NCI-H526 treated with DMSO at 0.1 percent for 48 hours (cell line): ENCODE results near the gene ATP10B.
"Not testable (repeated sequence)": the region's sequence is repeated elsewhere in the genome, so short reads cannot be mapped to it uniquely, and the experiment has no call there.

Source experiments
- DNase-seq: peaks from one replicate; lab custom pipeline; 2025; lab: John Stamatoyannopoulos, UW

The ATP10B gene

DNA sequence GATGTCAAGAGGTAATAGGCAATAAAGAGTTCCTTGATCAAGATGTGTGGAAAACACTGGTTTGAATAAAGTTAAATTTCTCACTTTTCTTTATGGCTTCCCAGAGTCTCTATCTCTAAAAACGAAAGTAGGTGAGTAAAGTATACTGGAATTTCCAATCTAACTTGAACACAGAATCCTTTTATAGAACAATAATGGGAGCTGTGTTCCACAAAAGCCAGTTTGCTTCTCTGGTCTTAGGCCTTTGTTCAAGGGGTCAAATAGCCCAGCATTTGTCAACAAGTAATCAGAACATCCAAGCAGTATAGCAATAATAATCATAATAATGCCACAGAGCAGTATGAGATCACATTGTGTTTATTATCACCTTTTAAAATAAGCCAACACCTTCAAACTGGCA lies 20.2 kb downstream of the ATP10B start:
- DNase-seq = no peak

DNA sequence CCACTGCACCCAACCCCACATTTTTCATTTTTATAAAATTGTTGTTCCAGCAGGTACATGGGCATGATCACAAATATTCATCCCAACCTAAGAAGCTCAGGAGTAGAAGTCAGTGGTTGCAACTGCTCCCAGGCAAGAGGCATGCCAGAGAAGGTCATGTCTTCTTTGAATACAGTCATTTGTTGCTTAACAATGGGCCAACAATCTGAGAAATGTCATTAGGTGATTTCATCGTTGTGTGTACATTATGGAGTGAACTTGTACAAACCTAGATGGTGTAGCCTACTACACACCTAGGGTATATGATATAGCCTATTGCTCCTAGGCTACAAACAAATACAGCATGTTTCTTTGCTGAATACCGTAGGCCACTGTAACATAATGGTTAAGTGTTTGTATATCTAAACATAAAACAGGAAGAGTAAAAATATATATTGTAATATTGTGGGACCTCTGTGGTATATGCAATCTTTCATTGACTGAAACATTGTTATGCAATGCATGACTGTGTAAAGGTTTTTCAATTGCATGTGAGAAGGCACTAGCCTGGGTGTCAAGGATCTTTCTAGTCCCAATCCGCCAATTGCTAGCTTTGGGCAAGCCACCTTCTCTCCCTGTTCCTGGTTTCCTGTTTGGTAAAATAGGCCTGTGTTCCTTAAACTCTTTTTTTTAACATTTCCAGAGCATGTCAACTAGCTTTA lies 27.6 kb downstream of the ATP10B start:
- no peak for DNase-seq

DNA sequence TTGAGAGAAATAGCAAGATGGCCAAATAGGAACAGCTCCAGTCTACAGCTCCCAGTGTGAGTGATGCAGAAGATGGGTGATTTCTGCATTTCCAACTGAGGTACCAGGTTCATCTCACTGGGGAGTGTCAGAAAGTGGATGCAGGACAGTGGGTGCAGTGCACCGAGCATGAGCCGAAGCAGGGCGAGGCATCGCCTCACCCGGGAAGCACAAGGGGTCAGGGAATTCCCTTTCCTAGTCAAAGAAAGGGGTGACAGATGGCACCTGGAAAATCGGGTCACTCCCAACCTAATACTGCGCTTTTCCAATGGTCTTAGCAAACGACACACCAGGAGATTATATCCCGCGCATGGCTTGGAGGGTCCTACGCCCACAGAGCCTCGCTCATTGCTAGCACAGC lies 39.0 kb downstream of the ATP10B start:
- DNase-seq = not testable (repeated sequence)

DNA sequence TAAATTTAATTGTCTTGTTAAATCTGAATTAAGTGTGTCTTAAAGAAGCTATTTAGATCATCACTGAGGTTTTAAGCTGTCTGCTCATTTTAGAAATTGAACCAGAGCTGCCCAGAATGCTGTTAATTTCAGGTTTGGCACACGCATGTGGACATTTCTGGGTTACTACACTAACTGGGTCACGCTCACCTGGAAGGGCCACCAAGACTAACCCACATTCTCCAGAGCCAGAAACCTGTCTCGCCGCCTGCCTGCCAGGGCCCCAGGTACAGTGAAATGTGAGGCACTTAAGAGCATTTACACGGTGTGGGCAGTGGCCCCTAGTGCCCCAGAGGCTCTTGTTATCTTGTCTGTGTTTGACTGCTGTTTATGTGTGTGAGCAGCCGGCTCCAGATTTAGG lies 46.6 kb downstream of the ATP10B start:
- DNase-seq = no peak

DNA sequence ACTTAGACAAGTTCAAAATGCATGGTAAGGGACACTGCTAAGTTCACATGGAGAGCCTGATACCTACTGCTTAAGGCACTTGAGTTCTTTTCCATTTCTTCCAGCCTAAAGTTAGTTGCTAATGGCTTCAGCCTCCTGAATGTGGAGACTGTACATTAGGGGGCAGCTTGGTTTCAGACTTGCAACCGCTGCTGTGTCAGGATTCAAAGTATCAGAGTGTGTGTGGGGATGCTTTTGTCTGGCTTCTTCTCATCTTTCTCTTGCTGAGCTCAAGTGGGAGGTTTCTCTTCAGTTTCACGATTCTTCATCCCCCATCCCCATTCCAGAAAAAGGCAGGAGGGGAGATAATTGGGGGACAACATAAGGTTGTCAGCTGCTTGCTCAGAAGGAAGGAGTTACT lies 49.4 kb downstream of the ATP10B start:
- no peak for DNase-seq

DNA sequence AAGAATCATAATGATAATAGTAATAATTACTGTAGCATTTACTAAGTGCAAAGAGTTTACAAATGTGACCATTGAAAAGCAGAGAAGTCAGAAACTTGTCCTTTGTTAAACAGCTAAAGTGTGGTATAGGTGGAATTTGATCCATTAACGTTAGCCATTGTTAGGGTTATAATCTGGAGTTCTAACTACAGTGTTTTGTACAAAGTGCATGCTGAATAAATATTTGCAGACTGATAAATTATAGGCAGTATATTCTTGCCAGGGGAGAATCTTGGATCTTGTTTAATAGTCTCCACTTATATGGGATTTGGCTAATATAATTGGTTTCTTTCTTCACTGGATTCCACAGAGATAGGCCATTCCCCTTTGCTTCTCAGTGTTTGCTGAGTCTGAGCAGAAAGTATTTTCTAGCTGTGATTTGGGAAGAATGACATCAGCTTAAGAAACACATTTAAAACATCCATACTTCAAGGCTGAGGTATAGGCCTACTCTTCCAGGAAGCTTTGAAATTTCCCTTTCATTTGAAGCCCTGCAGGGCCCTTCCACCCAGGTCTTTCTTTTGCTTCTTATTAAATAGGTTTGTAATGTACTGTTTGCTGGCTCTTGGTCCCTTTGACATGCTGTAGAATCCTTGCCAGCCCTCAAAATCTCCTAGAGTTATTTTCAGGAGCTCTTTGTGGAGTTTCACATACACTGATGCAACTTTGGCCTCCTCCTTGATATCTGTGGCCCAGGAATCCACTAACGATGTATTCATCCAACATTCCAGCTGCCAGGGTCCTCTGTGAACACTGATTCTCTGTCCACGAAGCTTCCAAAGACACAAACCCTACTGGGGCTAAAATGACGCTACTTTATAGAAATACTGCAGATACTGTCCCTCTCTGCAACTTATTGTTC lies 51.4 kb downstream of the ATP10B start:
- DNase-seq = no peak

DNA sequence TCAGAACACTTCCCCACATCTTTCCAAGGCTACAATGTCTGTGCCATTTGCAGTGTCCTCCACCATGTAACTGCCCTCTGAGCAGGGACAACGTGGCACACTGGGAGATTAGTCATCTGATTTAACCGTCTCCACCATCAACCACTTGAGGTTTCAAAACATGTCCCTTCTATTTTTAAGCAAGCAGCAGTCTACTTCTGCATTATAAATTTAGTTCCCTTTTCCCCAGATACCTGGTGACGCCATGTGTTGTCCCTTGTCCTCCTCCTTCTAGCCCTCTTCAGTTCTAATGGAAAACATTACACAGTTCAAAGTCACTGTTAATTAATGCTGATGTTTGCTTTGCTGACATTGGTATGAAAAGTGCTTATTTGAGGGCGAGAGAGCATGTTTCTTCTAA lies 52.8 kb downstream of the ATP10B start:
- DNase-seq = no peak

DNA sequence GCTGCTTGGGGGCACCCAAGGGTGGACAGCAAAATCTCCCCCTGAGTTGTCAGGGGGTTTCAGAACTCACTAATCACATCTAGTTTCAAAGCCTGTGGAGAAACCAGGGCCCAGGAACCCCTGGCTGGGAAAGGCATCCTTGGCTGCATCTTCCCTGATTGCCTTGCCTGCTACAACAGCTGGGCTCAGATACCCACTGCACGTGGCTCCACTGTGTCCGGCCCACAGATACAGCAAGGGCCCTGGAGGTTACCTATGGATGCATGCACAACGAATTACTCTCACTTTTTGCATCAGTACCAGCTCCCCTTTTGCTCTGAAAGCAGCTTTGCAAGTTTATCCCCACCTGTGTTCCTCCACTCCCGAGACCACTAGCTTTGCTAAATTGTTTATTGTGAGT lies 55.0 kb downstream of the ATP10B start:
- no peak for DNase-seq

DNA sequence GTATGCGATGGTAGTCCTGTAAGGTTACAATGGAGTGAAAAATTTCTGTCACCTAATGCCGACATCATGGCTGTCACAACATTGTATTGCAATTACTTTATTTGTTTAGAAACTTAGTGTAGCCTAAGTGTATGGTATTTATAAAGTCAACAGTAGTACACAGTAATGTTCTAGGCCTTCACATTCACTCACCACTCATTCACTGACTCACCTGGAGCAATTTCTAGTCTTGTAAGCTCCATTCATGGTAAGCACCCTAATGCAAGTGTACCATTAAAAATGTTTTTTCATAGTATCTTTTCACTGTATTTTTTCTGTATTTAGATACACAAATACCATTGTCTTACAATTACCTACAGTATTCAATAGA lies 58.5 kb downstream of the ATP10B start:
- no peak for DNase-seq

DNA sequence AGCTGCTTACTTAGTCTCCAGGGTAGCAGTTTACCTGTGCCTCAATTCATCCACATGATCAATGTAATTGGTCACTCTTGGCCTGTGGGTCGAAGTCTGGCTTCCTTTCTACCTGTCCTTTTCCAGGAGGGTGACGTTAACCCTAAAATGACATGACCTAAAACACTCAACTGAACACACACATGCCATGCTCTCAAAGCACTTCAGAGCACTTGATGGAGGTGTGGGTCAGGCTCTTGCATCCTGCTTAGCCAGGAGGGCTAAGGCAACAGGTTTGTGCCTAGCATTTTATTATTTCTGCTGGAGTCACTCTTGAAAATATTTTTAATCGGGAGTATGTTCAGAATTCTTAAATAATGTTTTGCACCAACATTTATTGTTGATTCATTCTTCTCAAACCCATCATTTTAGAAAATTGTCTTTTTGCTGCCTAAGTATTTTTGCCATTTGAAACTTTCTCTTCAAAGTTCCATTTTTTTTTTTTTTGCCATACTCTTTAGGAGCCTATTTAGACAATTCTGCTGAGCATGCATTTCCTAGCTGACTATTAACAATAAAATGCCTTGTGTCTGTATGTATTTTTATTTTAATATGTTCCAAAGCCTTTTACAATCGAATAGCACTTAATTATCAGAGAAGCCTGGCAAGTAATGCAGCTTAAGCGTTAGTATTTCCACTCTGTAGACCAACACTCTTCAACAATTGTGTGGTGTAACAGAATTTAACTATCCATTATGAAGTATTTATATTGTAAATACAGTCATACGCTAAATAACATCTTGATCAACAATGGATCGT lies 59.1 kb downstream of the ATP10B start:
- no peak for DNase-seq

DNA sequence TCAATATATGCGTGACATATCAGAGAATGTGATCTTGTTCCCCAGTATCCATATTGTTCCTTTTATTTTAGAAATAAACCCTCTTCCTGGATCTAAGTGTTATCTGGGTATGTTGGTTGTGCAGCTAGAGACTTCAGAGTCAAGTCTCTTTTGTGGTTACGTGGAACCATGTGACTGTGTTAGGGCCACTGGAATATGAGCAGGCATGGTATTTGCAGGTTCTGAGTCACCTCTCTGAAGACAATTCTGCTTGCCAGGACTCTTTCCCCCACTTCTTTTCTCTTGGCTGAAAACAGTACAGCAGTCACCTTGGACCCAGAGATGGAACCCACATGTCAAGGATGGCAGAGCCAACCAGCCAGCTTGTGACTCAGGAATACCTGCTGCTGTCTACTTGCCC lies 59.7 kb downstream of the ATP10B start:
- no peak for DNase-seq

DNA sequence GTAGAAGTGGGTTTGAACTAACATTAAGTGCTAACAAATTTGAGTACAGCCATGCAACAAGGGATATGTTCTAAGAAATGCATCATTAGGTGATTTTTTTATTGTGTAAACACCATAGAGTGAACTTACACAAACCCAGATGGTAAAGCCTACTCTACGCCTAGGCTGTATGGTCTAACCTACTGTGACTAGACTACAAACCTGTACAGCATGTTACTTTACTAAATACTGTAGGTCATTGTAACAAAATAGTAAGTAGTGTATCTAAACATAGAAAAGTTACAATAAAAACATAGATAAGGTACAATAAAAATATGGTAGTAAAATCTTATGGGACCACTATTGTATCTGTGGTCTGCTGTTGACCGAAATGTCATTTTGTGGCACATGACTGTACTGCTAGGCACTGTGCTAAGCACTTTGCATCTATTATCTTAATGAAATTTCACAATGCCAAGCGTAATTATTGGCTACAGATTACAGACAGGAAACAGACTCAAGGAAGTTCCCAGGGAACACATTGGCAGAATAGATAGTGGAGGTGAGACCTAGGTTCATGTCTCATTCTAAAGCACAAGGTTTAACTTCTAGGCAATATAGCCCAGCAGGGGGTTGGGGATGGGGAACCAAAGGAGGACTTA lies 62.7 kb downstream of the ATP10B start:
- no peak for DNase-seq

DNA sequence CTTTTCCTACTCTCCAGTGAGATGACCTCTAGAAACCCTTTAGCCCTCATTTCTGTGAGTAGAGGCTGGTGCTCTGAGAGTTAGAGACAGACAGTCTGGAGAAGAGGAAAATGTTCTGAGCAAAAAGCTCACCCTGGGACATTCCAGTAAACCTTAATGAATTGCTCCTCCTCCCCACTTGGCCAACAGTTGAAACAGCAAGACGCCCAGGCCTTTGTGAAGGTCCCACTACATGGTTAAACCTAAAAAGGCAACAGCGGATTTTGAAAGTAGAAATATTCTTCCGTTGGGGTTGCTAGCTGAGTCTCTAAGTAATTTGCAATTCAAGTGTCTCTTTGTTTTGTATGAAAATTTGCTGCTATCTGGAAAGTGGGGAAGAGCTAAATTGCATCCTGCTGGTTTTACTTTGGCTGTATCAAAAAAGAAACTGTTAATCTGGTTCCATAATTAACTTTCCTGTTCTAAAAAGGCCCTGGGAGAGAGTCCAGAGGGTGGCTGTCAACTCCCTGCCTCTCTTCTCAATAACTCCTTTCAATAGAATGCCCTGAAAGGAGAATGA lies 63.8 kb downstream of the ATP10B start:
- peak; percentile 55 for DNase-seq

DNA sequence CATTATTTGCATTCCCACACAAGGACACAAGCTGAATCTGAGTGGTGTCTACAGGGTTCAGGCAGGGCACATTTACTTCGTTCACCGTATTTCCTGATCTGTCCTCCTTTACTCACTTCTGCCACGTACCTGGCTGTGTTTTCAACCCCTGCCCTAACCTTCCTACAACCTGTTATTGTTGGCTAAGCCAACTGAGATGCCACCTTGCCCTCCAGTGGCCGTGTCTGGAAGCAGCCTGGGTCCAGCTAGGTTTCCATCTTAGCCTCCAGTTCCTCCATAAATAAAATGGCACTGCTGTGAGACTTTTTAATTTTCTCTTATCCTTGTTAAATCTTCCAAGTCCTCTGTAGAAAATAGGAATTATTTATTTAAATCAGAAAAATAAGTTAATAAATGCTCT lies 64.8 kb downstream of the ATP10B start:
- DNase-seq = no peak

DNA sequence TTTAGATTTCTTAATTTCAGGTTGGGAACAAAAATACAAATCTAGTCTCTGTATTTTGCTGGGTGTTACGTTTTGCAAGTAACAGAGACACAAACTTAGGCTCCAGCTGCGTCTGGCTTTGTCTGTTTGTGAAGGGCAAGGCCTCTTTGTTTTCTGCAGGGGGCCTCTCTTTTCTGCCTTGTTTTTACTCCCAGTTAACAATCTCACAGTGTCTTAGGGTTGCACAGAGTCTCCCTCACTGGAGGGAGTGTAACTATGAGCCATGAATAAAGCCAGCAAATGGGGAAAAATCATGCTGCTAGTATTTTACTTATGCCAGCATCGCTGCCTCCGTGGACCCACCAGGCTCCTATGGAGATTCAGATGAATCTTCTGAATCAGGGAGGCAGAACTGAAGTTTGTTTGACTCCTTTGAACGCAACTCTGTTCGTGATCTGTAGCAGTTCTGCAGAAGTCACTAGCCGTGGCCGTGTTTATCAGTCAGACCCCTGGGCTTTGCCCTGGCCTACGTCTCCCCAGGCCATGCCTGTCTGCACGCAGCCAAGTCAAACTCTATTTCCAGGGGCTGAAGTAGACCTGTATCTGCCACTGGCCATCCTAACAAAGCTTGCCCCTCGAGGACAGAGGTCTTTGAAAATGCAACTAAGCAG lies 77.2 kb downstream of the ATP10B start:
- DNase-seq = no peak

DNA sequence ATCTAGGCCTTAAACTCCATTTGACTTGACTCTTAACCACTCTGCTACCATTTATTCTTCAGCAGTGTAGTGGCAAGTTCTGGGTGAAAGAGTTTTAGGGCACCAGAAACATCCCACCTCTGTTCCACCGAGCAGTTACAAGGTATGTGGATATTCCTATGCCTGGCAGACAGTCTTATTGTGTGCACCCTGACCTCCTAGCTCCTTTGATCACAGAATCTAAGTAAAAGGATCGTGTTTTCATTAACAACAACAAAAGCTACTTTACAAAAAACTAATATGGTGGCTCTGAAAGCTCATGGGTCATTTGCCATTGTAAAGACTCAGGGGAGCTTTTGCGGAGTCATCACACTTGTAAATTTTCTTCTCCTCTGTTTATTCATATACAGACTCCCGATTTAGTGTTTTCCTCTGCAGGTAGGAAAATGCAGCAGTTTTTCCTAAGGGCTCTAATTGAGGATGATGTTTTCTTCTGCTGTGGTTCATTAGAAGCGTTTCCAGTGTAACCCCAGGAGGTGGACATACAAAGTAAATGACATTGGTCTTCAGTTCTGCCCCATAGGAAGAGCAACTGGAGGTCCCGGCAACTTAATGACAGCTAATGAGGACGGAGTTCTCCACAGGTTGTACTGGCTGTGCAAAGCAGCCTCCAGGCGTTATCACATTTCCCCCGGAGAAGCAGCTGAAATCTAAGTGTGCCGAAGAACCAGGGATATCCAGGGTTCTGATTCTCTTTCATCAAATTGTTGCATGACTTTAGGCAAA lies 78.2 kb downstream of the ATP10B start:
- no peak for DNase-seq

DNA sequence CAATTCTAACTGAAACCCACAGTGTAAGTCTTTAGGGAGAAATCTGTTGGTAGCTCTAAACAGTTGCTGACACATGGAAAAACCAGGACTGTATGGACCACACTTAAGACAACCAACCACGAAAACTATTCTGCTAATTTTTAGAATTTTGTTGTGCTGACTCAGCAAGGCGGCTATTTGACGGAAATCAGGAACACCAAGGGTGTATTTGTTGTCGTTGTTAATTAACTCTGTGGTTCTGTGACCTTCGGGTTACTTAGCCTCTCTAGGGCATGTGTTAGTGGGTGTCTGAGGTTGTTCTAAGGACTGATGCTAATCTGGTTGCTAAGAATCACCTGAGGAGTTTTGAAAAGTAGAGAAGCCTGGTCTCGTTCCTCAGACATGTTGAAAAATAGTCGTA lies 79.2 kb downstream of the ATP10B start:
- DNase-seq = no peak

DNA sequence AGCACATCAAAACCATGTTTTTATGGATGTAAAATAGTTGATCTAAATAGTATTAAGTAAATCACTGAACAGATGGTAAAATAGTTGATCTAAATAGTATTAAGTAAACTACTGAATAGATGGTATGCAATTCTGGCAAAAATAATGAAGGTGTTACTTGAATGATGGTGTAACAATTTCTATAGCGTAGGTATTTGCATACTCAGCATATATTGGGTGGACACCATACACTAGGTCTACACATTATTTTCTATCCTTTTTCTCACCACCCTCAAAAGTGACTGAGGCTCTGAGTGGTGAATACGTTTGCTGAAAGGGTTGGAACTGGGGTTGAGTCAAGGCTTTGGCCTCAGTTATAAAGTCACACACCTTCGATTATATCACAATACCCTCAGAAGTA lies 81.3 kb downstream of the ATP10B start:
- DNase-seq = no peak

DNA sequence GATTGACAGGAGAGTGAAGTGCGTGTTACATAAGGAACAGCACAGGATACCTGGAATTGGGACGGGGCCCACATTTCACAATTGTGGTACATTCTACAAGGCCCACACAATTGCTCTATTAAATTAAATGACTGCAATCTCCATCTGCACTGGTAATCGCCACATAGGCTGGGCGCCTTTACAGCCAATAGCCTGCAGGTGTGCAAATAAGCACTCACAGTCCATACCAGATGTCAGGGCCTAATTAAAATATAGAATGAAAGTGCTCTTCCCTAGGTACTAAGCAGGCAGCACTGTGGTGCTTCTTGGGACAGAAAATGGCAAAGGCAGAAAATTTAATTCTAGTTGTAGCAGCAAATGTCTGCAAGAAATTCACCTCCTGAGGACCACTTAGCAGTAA lies 82.7 kb downstream of the ATP10B start:
- no peak for DNase-seq

DNA sequence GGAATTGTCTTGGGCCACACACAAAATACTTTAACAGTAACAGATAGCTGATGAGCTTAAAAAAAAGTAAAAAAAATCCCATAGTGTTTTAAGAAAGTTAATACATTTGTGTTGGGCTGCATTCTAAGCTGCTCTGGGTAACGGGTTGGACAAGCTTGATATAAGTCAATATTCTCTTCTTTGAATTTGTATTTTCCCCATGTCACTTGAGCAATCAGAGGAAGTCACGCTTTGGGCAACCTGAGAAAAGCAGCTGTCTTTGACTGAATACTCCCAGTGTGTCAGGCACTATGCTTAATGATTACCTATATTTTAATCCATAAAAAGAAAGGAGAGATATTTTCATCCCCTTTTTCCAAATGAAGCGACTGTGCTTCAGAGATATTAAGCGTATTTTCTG lies 84.9 kb downstream of the ATP10B start:
- no peak for DNase-seq

DNA sequence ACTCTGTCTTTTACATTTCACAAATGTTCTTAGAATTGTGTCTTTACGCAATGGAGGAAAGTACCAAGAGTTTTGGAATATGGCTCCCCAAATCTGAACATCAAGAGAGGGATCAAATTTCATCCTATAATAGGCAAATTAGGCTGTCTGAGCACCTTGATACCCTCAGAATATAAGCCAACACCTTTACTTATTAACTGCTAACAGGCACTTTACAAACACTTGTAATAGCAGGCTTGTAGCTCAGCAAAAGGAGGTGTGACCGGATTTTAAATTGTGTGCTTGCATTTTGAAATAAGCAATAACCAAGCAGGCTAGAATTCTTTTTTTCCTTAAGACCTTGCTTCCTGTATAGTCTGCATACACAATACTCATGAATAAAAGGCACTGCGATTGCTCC lies 92.0 kb downstream of the ATP10B start:
- DNase-seq = no peak
